ENCODE measurements around the gene STRN.

DNA sequence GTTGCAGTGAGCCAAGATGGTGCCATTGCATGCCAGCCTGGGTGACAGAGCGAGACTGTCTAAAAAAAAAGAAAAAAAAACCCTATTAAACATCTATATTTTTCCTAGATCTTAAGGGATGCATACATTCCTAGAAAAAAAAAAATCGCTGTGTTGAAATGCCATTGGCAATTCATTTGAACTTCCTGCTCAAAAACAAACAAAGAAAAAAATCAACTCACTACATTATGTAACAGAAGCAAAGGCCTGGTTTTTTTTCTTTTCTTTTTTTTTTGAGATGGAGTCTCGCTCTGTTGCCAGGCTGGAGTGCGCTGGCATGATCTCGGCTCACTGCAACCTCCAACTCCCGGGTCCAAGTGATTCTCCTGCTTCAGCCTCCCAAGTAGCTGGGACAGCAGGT, 21.7 kb upstream of the STRN start:
- TF ChIP-seq CTCF (IDR thresholded peaks at IDR 0.05) (no peak), POLR2A (IDR thresholded peaks at IDR 0.05) (no peak)
